ENCODE data around the gene FGFR3.

The FGFR3 gene

DNA sequence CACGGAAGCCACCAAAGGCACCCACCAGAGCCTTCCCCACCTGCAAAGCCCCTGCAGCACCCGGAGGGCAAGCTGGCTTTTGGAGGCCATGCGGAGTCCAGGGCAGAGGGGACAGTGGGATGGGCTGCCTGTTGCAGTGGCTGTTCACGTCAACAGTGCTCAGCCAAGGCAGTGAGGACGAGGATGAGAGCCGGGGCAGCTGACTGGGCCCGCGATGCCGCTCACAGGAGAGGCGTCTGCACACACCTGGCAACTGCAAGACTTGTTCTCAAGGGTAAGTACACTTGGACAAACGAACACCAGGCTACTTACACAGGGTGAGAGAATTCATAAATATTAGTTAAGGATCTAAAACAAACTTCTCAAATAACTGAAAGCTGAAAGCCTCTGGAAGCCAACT is 19.6 kb downstream of the FGFR3 start:
- H3K4me3 ChIP-seq (ENCODE audit: low read depth, low read length) = no peak overlapping the region
- TF ChIP-seq, protein P1, sequence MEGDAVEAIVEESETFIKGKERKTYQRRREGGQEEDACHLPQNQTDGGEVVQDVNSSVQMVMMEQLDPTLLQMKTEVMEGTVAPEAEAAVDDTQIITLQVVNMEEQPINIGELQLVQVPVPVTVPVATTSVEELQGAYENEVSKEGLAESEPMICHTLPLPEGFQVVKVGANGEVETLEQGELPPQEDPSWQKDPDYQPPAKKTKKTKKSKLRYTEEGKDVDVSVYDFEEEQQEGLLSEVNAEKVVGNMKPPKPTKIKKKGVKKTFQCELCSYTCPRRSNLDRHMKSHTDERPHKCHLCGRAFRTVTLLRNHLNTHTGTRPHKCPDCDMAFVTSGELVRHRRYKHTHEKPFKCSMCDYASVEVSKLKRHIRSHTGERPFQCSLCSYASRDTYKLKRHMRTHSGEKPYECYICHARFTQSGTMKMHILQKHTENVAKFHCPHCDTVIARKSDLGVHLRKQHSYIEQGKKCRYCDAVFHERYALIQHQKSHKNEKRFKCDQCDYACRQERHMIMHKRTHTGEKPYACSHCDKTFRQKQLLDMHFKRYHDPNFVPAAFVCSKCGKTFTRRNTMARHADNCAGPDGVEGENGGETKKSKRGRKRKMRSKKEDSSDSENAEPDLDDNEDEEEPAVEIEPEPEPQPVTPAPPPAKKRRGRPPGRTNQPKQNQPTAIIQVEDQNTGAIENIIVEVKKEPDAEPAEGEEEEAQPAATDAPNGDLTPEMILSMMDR (conservative IDR thresholded peaks at IDR 0.05; ENCODE audit: low read depth, low read length) = no peak
- DNase-seq (ENCODE audit: low read depth) = no peak

DNA sequence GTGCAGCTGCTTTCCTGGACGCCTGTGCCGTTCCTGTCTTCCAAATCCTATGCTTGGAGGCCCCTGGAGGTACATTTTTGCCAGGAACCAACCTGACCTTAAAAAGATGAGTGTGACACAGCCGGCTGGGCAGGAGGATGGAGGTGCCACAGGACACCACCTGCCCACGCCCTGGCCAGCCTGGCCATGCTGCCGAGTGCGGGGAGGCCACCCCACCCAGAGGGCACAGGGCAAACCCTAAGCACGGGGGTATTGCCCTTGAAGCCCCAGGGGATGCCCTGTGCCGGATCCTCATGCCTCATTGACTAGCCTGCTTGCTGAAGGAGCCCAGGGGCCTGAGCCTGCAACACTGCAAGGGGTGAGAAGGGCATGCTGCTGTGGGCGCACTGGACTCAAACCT is 20.1 kb downstream of the FGFR3 start:
- no peak overlapping the region for H3K4me3 ChIP-seq (ENCODE audit: low read depth, low read length)
- TF ChIP-seq, protein P1 (conservative IDR thresholded peaks at IDR 0.05; ENCODE audit: low read depth, low read length) = no peak
- no peak for DNase-seq (ENCODE audit: low read depth)

DNA sequence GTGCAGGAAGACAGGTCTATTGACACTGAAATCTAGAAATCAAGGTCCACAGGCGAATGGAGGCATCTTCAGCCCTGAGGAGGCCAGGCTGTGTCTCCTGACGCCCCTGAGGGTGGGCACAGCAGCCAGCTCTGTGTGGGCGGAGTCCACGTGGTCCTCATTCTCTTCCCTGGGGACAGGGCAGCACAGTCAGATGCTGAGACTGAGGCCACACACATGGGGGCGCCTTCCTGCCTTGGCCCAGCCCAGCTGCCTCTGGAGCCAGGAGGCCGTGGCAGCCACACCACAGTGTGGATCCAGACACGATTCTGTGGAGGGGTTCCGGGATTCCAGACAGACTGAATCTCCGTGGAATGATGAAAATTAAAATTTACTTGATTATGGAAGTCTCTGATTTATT is 20.8 kb downstream of the FGFR3 start:
- TF ChIP-seq, protein P1 (conservative IDR thresholded peaks at IDR 0.05; ENCODE audit: low read depth, low read length) = peak; percentile 26
- no peak overlapping the region for H3K4me3 ChIP-seq (ENCODE audit: low read depth, low read length)
- peak; percentile 14 for DNase-seq (ENCODE audit: low read depth)

DNA sequence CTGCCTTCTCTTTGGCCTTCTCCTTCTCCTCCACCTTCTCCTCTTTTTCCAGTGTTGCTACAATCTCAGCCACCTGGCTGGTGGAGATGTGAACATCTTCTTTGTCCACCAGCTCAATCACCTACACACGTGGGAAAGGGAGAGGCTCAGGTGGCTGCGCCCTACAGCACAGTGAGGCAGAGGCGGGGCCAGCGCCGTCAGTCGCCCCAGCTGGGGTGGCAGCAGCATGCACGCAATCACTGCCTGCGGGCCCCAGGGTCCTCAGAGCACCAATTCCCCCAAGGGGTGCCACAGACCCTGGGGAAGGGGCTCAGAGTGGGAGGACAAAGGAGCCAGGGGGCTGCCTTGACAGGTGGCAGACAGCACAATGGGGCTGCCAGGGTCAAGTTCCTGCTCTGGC is 21.4 kb downstream of the FGFR3 start:
- TF ChIP-seq, protein P1 (conservative IDR thresholded peaks at IDR 0.05; ENCODE audit: low read depth, low read length) = no peak
- no peak for DNase-seq (ENCODE audit: low read depth)
- H3K4me3 ChIP-seq (ENCODE audit: low read depth, low read length) = no peak overlapping the region

DNA sequence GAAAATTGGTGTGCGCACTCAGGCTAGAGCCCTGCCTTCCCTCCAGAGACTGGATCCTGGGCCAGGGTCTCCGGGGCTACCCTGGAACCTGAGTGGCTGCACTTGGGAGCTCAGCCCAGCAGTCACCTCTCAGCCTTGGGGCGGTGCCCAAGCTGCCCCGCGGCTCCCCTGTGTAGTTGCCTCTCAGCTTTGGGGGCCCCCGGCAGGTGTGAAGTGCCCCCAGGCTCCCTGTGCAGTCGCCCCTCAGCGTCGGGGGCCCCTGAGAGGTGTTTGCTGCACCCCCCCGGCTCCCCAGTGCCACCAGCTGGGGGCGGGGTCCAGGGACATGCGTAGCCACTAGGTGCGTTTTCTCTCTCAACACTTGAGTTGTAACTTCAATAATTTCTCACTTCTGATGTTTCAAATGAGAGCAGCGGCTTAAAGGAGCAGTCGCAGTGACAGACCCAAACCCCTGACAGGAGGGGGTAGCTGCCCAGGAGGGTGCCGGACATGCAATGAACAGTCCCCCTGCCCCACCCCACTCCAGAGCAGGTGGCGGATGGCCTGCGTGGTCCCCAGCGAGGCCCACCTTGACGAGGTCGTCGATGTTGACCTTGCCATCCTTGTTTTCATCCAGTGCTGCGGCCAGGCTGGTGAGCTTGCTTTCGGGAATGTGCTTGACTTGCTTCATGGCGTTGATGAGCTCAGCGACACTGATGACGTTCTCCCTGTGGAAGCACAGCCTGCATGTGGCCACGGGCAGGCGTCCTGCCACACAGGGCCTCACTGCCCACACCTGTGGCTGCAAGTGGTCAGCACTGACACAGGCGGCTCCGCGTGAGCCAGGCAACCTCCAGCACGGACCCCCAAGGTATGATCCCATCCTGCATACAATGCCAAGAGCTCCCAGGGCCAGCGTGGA is 22.3 kb downstream of the FGFR3 start:
- TF ChIP-seq, protein P1 (conservative IDR thresholded peaks at IDR 0.05; ENCODE audit: low read depth, low read length) = no peak
- H3K4me3 ChIP-seq (ENCODE audit: low read depth, low read length) = no peak overlapping the region
- DNase-seq (ENCODE audit: low read depth) = no peak

DNA sequence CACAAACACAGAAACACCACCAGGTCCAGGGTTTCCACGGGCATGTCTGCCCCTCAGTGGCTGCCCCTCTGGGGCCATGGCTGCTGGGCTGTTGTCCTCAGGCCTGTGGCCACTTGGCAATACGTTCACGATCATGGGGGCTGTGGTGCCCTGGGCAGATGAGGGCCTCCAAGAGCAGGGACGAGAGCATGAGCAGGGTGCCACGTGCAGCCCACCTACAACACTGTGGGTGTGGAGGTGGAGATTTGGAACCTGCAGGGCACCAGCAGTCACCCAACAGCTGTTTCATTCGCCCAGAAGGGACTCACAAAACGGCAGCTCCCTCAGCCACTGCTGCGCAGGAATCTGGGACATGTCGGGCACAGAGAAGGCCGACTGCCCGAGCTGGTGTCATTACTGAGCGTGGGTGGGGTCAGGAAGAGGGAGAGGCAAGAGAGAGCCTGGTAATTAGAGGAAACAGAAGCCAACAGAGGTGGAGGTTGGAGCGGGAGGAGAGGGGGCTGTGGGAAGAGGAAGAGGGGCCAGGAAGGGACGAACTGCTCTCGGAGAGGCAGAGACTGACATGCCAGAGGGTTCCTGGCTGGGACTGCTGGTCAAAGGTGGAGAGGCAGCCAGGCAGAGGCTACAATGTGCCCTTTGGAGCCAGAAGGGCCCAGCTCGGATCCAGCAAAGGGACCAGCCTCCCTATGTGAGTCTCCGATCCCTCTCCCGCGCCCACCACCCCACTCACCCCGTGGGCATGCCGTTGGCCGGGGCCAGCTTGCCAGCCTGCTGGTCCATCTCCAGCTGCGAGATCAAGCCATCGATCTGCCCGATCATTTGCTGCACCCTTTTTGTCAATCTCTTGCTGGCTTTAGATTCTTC is 23.1 kb downstream of the FGFR3 start:
- TF ChIP-seq, protein P1 (conservative IDR thresholded peaks at IDR 0.05; ENCODE audit: low read depth, low read length) = no peak
- no peak overlapping the region for H3K4me3 ChIP-seq (ENCODE audit: low read depth, low read length)
- no peak for DNase-seq (ENCODE audit: low read depth)

Data from choroid plexus epithelial cell (primary cell).